ENCODE measurements around the gene DUS3L.

The DUS3L gene

DNA sequence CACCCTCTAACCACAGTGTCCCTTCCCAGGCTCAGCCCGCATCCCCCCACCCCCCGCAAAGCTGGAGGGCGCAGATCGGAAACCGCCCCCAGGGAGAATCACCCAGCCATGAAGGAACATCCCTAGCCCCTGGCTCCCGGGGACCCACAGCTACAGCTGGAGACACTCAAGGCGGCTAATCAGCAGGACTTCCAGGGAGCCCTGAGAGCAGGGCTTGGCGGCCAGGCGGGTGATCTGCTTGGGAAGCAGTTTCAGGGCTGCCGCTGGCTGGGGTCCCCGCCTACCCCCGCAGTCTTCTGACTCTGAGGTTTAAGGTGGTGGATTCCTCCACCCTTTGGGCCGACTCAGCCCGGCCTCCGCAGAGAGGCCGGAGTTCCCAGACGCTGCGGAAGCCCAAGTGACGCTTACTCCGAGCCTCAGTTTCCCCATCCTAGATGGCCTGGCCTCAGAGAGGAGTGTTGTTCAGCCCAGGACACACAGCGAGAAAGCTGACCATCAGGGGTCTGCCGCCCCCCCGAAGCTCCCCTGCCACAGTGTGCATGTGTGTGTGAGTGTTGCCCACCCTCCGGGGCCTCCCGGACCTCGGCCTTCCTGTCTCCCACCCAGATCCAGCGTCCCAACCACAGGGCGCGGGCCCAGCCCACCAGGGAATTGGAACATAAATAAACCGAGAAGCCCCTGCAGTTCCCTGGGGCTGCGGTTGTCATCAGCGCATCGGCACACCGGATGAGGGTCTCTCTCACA, 38.8 kb upstream of the DUS3L start:
- TF ChIP-seq, protein P1, sequence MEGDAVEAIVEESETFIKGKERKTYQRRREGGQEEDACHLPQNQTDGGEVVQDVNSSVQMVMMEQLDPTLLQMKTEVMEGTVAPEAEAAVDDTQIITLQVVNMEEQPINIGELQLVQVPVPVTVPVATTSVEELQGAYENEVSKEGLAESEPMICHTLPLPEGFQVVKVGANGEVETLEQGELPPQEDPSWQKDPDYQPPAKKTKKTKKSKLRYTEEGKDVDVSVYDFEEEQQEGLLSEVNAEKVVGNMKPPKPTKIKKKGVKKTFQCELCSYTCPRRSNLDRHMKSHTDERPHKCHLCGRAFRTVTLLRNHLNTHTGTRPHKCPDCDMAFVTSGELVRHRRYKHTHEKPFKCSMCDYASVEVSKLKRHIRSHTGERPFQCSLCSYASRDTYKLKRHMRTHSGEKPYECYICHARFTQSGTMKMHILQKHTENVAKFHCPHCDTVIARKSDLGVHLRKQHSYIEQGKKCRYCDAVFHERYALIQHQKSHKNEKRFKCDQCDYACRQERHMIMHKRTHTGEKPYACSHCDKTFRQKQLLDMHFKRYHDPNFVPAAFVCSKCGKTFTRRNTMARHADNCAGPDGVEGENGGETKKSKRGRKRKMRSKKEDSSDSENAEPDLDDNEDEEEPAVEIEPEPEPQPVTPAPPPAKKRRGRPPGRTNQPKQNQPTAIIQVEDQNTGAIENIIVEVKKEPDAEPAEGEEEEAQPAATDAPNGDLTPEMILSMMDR (IDR thresholded peaks at IDR 0.05; ENCODE audit: low read depth, low read length) = no peak
- no peak for TF ChIP-seq EZH2phosphoT487 (IDR thresholded peaks at IDR 0.05; ENCODE audit: low read depth)
- Histone ChIP-seq H3K9me3 (ENCODE audit: insufficient read depth, low read length) (no peaks in the 10 kb centered on the region), H3K4me2 (ENCODE audit: low read length) (peak overlapping the region; percentile 58; the same call in 1 of the 2 replicates), H3K36me3 (replicated peaks; ENCODE audit: low read depth, low read length) (no peaks in the 10 kb centered on the region), H3K4me1 (ENCODE audit: low read length) (peaks cover 11% of the 10 kb centered on the region), H3K4me3 (ENCODE audit: low read length) (peak overlapping the region; percentile 70; the same call in 1 of the 2 replicates), H3K79me2 (ENCODE audit: low read length) (no peaks in the 10 kb centered on the region), H3K9ac (ENCODE audit: low read length) (no peak overlapping the region), H2AFZ (ENCODE audit: low read depth, low read length) (no peak overlapping the region), H3K27ac (ENCODE audit: low read length) (no peak overlapping the region), H4K20me1 (ENCODE audit: insufficient read depth, low read length) (no peaks in the 10 kb centered on the region), H3K27me3 (ENCODE audit: low read depth, low read length) (0 out of 2 replicates have a peak, but pooled peaks cover 2% of the 10 kb centered on the region)

DNA sequence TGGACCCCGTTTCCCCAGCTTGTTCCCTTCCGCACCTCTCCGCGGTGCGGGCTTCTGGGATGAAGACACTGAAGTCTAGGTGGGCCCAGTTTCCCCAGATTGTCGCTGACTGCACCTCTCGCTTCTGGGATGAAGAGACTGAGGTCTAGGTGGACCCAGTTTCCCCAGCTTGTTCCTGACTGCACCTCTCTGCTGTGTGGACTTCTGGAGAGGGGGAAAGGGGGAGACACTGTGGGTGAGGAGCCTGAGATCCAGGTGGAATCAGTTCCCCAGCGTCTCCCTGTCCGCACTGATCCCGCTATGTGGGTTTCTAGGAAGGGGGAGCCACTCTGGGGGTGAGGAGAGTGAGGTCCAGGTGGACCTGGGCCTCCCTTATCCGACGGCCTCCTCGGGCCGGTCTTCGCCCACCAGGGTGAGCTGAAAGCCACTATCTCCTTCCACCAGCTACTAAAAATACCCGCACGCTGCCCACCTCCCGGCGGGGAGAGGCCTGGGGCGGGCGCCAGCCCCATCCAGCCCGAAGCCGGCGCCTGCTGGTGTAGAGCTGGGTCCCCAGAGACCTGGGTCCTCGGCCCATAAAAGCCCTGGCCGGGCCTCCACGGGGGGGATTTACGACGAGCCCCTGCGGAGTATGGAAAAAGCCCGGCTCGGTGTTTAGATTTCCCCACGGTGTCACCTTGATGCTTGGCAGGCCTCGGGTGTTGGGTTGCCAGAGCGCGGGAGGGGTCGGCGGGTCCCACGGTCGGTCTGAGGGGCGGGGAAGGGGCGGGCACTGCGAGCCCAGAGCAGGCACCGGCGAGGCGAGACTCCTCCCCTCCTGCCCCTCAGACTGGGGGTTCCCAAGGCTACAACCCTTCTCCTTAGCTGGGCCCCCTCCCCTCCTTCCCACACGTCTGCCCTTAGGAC, 38.0 kb upstream of the DUS3L start:
- H3K9me3 ChIP-seq (ENCODE audit: insufficient read depth, low read length) = no peaks in the 10 kb centered on the region
- H3K4me2 ChIP-seq (ENCODE audit: low read length) = peak overlapping the region; percentile 58
- H3K27me3 ChIP-seq (ENCODE audit: low read depth, low read length) = no peaks in the 10 kb centered on the region
- no peaks in the 10 kb centered on the region for H3K36me3 ChIP-seq (replicated peaks; ENCODE audit: low read depth, low read length)
- H3K4me3 ChIP-seq (ENCODE audit: low read length) = peak overlapping the region; percentile 70
- no peak overlapping the region for H2AFZ ChIP-seq (ENCODE audit: low read depth, low read length)
- no peak overlapping the region for H3K27ac ChIP-seq (ENCODE audit: low read length)
- H3K79me2 ChIP-seq (ENCODE audit: low read length) = no peaks in the 10 kb centered on the region
- H3K9ac ChIP-seq (ENCODE audit: low read length) = peak overlapping the region; percentile 52
- no peaks in the 10 kb centered on the region for H4K20me1 ChIP-seq (ENCODE audit: insufficient read depth, low read length)
- TF ChIP-seq, protein P1 (IDR thresholded peaks at IDR 0.05; ENCODE audit: low read depth, low read length) = no peak
- no peak for TF ChIP-seq EZH2phosphoT487 (IDR thresholded peaks at IDR 0.05; ENCODE audit: low read depth)
- H3K4me1 ChIP-seq (ENCODE audit: low read length) = peaks cover 11% of the 10 kb centered on the region

DNA sequence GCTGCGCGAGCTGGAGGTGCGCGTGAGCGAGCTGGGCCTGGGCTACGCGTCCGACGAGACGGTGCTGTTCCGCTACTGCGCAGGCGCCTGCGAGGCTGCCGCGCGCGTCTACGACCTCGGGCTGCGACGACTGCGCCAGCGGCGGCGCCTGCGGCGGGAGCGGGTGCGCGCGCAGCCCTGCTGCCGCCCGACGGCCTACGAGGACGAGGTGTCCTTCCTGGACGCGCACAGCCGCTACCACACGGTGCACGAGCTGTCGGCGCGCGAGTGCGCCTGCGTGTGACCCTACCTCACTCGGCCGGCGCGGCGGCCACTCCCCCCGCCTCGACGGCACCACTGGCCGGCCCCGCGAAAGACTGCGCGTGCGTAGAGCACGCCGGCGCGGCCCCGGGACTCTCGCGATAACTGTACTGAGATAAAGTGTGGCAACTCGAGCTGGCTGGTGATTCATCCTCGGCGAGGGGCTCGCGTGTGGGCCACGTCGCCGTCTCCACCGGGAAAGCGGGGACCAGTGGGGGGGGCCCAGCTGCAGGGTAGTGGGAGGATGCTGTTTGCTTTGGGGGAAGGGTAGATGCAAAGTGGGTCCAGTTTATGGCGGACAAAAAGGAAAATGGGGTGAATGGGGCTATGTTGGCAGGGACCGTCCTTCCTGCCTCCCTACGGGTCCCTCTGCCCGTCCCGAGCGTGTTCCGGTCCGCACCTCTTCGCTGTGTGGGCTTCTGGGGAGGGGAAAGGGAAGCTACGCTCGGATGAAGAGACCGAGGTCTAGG, 37.1 kb upstream of the DUS3L start:
- Histone ChIP-seq H3K4me2 (ENCODE audit: low read length) (peak overlapping the region; percentile 58), H3K27me3 (ENCODE audit: low read depth, low read length) (no peaks in the 10 kb centered on the region)

More for the DNA sequence above, 37.1 kb upstream of the DUS3L start:
- Histone ChIP-seq H4K20me1 (ENCODE audit: insufficient read depth, low read length) (no peaks in the 10 kb centered on the region), H3K27ac (ENCODE audit: low read length) (0 out of 2 replicates have a peak overlapping the region, but pooled peaks have one; percentile 2), H3K9me3 (ENCODE audit: insufficient read depth, low read length) (no peaks in the 10 kb centered on the region), H3K4me1 (ENCODE audit: low read length) (peaks cover 11% of the 10 kb centered on the region), H3K9ac (ENCODE audit: low read length) (peak overlapping the region; percentile 52), H2AFZ (ENCODE audit: low read depth, low read length) (no peak overlapping the region), H3K4me3 (ENCODE audit: low read length) (peak overlapping the region; percentile 70), H3K36me3 (replicated peaks; ENCODE audit: low read depth, low read length) (no peaks in the 10 kb centered on the region), H3K79me2 (ENCODE audit: low read length) (no peaks in the 10 kb centered on the region)
- no peak for TF ChIP-seq EZH2phosphoT487 (IDR thresholded peaks at IDR 0.05; ENCODE audit: low read depth)
- TF ChIP-seq, protein P1 (IDR thresholded peaks at IDR 0.05; ENCODE audit: low read depth, low read length) = no peak

All from OCI-LY3 (cell line).